ENCODE results near the gene CALN1.
"Not testable (repeated sequence)": the region's sequence is repeated elsewhere in the genome, so short reads cannot be mapped to it uniquely, and the experiment has no call there.

Gene CALN1

DNA sequence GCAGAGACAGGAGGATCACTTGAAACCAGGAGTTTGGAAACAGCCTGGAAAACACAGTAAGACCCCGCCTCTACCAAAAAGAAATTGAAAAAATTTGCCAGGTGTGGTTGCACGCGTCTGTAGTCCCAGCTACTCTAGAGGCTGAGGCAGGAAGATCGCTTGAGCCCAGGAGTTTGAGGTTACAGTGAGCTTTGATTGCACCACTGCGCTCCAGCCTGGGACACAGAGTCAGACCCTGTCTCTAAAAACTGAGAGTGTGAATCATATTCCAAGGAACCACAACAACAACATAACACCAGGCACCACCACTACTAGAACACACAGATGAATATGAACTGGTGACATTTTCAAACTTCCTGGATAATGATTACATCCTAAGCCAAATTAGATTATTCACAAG is 324.2 kb downstream of the CALN1 start:
- no peak for DNase-seq (ENCODE audit: low spot score)

DNA sequence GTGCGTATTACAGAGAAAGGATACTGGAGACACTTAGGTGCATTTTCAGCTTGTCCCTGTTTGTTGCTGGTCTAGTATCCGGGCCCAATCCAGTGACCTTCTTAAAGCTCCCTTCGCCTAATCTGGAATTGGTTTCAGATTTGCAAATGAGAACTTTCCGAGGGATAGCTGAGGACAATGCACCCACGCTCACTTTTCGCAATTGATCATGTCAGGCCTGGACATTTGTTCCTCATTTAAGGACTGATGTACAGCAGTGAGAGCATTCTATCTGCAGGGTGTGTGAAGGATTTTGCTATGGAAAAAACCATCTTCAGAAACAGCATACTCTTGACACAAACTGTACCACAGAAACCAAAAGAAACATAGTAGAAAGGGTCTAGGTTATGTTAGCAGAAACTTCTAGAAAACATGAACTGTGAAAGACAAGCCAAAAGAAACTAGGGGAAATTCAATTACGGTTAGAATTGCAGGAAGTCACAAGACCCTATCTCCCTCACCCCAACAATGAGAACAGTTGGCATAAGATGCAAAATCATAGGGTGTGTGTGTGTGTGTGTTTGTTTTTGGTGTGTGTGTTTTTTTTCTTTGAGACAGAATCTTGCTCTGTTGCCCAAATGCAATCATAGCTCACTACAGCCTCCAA is 331.1 kb downstream of the CALN1 start:
- DNase-seq (ENCODE audit: low spot score): no peak

DNA sequence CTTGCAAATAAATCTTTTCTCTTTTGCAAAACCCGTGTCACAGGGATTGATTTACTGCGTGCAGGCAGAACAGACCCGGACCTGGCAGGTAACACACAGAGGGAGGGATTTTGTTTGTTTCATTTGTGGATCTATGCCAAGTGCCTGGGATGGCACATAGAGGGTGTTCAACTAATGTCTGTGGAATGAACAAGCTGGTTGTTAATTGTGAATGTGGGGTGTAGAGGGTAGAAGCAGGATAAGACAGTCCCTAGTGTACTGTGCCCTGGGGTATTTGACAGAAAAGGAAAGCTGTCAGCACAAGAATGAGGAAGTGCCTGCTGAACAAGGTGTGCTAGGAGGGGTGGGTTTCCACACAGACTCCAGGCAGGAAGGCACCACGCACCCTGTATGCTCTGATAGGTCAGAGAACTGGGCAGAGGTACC is 331.8 kb downstream of the CALN1 start:
- DNase-seq (ENCODE audit: low spot score): no peak

DNA sequence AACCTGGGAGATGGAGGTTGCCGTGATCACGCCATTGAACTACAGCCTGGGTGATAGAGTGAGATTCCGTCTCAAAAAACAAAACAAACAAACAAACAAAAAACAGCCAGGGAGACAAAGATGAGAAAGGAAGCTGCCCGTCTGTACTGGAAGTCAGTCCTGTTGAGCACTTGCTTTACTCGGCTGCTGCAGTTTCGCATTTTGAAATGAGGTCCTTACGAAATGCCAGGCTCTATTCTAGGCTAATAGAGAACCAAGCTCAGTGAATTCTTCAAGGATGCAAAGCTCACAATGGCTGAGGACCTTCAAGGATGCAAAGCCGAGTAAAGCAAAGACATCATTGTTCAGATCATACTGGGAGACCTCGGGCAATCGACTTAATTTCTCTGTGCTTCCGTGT is 333.3 kb downstream of the CALN1 start:
- no peak for DNase-seq (ENCODE audit: low spot score)

DNA sequence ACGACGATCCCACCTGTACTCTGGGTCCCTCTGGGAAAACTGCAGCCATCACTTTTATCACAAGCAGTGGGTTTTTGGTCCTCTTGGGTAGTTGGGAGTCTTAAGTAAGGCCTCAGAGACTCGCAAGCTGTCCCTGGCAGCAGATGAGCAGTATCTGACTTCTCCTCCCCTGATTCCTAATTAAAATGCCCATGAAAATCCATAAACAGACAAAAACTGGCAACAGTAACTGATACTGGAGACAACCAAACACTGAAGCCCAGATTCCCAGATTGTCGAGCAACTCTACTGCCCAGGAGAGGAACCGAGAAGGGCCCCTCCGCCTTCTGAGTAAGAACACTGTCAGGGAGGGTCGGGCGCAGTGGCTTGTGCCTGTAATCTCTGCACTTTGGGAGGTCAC is 333.8 kb downstream of the CALN1 start:
- DNase-seq (ENCODE audit: low spot score): no peak

DNA sequence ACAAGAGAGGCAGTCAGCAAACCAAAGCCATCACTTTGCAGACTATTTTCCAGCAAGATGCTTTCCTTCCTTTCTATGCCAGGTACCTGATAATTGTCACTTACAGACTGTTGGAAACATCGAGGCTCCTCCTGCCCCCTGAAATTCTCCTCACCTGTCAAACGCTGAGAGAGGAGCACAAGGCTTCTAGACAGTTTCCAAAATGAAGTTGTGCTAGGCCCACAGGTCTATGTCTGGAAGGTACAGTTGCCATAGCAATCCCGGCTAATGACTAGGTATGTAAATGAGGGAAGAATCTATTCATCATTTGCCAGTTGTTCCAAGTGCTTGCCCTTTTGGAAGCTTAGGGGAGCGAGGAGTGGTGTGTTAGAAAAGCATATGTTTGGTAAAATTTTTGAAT is 334.4 kb downstream of the CALN1 start:
- no peak for DNase-seq (ENCODE audit: low spot score)

DNA sequence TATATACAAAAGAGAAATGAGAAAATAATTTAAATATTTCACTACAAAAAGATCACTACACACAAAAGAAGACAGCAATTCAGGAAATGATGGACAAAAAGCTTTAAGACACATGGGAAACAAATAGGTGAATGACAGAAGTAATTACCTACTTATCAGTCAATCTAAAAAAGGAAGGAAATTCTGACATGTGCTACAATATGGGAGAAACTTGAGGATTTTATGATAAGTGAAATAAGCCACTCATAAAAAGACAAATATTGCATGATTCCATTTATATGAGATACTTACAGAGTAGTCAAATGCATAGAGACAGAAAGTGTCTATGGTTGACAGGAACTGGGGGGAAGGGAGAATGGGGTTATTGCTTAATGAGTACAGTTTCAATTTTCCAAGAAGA is 339.2 kb downstream of the CALN1 start:
- DNase-seq (ENCODE audit: low spot score): no peak

DNA sequence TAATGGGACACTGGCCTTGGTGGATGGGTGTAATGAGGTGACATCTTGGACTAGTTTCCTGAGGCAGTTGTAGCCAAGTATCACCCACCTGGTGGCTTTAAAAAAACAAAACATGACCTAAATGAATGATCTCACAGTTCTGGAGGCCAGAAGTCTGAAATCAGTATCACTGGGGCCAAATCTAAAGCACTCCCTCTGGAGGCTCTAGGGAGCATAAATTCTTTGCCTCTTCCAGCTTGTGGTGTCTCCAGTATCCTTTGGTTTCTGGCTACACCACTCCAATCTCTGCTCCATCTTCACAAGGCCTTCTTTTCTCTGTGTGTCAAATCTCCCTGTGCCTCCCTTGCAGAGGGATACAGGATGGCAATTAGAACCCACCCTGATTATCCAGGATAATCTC is 342.9 kb downstream of the CALN1 start:
- no peak for DNase-seq (ENCODE audit: low spot score)

DNA sequence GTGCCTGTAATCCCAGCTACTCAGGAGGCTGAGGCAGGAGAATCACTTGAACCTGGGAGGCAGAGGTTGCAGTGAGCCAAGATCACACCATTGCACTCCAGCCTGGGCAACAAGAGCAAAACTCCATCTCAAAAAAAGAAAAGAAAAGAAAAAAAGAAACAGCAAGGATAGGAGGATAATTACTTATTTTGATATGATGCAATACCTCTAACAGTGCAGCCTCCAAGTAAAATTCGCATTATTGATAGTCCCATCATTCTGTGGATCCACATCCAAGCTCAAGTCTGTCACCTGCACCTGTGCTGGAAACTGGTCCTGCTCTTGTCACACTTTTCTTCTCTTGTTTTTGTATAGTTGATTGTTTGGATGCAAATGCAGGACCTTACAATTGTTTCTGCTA is 346.4 kb downstream of the CALN1 start:
- DNase-seq (ENCODE audit: low spot score): not testable (repeated sequence)

DNA sequence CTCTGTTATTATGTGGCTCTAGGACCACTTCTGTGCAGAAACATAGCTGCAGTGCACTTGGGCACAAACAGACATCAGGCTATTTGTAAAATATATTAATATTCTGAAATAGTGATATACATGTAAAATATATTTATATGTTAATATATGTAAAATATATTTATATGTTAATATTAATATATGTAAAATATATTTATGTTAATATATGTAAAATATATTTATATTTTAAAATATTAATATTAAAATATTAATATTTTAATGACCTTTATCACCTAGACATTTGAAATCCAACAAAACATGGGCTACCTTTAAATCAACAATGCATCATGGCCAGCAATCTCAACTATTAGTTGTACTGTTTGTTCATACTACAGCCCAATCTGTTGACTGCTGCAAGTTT is 347.2 kb downstream of the CALN1 start:
- DNase-seq (ENCODE audit: low spot score): no peak

DNA sequence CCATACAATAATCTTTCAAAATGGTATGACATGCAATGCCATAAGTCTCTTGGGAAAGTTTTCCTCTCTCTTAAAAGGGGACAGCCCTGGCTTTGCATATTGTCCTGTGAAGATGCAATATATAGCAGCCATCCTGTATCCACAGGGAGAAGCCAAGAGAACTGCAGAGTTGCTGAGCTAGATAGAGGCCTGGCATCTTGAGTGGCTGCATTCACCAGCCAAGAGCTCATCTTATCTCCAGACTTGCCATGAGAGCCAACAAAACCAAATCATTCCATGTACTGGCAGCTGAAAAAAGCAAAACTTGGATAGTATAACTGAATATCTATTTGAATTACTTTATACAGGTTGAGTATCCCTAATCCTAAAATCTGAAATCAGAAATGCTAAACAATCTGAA is 348.8 kb downstream of the CALN1 start:
- no peak for DNase-seq (ENCODE audit: low spot score)

DNA sequence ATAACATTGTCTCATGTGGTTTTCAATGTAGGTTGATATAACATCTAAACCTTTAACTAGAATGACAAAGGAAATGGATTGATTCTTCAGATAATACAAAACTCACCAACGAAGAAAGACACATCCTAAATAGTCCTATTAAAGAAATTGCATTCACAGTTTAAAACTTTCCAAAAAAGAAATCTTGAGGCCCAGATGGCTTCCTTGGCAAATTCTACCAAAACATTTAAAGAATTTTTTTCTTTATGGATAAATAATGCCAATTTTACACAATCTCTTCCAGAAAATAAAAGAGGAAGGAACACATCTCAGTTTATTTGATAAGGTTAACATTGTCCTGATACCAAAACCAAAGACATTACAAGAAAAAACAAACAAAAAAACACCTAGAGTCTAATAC is 349.5 kb downstream of the CALN1 start:
- DNase-seq (ENCODE audit: low spot score): no peak

DNA sequence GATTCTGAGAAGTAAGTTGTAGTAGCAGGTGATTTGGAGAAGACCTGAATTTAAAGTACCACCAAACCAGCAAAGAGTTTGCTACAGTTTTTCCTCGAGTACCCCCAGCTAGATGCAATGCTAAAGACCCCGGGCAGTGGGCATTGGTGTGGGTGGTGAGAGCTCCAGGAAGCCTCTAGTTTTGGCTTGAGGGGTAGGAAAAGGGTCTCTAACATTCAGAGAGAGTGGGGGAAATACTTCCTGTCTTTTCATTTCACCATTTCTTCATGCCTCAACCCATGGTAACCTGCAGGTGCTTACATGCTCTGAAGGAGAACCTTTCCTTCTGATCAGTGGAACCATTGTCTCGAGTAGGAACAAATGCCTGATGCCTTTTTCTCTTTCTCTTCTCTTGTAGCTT is 352.2 kb downstream of the CALN1 start:
- DNase-seq (ENCODE audit: low spot score): no peak

DNA sequence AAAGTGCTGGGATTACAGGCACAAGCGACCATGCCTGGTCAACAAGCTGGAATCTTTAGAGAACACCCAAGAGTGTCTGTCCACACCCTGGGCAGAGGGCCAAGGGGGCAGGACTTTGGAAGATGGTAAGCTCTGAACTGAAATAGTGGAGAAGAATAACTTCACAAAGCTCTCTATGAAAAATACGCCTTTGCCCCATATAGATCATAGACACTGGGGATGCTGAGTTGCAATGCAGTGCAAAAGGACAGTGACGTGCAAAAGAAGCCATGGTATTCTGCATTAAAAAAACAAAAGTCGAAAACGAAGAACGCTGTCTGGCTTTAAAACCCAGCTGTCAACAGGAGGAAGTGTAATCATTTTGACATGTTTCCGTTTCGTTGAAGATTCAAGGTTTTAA is 353.6 kb downstream of the CALN1 start:
- no peak for DNase-seq (ENCODE audit: low spot score)

DNA sequence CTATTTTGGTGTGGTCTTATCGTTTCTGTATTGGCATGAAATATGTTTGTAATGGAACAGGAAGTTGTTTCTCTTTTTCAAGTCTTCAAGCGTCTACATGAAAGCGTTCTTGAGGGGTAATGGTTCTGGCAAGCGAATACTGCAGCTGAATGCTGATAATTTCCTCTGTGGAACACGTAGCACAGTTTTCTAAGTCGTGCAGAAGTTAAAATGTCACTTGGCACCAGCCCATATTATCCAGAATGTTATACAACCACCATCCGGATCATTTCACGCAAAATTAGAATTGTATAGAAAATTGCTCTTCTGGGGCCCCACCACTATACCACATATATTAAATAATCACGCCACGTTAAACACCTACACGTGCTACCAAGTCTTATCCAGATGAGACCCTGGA is 354.3 kb downstream of the CALN1 start:
- DNase-seq (ENCODE audit: low spot score): no peak

DNA sequence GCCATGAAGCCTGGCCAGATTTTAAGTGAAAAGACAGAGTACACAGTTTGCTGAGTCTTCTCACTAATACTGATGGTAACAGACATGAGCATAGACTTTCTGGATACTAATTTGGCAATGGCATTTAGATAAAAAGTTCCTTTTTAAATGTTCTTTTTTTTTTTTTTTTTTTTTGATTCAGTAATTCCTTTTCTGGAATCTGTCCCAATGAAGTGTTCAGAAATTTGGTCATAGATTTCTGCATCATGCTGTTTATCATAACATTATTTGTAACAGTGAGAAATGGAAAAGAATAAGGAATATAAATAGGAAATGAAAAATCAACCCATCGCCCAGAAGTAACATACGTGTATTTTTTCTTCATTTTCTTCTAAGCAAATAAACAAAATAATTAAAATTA is 354.9 kb downstream of the CALN1 start:
- no peak for DNase-seq (ENCODE audit: low spot score)

DNA sequence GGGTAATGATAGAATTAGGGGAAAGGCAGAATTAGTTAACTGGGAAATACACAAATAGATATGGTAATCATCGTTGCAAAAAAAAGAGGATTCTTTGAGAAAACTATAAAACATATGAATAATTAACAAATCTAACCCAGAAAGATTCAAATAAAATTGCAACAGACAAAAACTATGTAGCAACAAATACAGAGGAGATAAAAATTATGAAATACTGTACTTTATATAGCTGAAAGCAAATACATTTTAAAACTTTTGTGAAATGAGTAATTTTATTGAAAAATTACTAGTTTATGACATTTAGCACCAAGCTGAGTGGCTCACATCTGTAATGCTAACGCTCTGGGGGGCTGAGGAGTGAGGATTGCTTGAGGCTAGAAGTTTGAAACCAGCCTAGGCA is 356.7 kb downstream of the CALN1 start:
- no peak for DNase-seq (ENCODE audit: low spot score)

DNA sequence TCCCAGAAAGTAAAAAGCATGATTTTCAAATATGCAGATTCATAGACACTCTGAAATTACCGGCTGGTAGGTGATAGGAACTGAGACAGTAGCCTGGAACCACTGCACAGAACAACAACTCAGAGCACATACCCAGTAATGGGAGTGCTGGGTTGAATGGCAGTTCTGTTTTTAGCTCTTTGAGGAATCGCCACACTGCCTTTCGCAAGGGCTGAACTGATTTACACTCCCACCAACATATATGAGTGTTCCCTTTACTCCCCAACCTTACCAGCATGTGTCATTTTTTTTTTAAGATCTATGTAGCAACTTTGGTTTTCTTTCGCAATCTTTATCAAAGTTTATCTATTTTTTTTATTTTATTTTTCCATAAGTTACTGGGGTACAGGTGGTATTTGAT is 358.8 kb downstream of the CALN1 start:
- DNase-seq (ENCODE audit: low spot score): no peak

DNA sequence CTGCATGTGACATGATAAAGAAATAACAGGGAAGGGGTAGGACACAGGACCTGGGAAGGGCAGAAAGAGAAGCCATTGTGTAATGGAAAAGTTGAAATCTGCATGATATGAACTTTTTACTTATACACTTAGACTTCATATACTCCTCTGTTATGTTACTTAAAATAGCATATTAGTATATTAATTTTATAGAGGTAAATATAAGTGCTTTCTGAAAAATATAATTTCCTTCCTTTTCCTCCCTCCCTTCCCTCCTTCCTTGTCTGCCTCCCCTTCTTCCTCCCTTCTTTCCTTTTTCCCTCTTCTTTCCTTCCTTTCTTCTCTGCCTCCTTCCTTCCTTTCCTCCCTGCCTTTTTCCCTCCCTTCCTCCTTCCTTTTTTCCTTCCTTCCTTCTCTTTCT is 363.7 kb downstream of the CALN1 start:
- no peak for DNase-seq (ENCODE audit: low spot score)

DNA sequence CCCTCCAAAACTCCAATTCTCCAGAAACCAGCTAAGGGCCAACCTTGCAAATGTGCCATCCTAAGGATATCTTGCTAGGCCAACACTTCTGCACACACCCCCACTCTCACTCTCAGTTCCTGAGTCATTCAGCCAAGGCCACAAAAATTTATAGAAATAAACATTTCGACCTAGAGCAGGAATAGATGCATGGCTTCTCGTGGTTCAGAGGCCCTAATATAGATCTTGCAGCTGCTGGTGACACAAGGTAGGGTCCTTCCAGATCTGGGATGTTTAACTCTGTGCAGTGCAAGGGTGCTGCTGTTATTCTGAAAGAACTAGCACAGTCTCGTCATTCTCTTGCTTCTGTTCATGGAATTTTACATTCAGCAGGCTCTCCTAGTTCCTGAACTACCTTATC is 369.3 kb downstream of the CALN1 start:
- DNase-seq (ENCODE audit: low spot score): no peak

DNA sequence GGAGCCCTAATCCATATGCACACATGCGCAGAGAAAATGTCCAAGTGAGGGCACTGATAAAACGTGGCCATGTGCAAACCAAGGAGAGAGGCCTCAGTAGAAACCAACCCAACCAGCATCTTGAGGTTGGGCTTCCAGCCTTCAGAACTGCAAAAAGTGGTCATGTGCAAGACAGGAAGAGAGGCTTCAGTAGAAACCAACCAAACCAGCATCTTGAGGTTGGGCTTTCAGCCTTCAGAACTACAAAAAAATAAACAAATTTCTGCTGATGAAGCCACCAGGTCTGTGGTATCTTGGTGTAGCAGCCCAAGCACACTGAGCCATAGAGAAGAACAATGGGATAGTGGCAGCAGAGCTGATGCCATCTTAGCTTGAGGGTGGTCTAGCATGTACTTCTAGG is 371.5 kb downstream of the CALN1 start:
- no peak for DNase-seq (ENCODE audit: low spot score)

DNA sequence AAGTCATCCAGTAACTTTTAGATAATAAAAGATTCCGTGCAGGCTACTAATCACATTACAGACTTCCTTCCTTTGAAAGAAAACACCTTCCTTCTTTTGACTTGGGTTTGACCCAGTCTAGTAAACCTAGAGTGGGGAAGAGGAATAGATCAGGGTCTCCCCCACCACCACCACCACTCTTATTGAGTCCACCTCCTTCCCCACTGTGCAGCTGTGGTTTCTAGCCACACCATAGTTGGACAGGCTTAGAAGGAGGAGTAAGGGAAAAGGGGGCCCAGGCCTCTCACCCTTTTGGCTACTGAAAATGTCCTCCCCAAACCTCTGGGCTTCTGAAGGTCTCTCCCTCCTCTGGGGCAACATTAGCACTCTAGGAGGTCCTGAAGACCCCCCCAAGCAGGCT is 372.7 kb downstream of the CALN1 start:
- no peak for DNase-seq (ENCODE audit: low spot score)

DNA sequence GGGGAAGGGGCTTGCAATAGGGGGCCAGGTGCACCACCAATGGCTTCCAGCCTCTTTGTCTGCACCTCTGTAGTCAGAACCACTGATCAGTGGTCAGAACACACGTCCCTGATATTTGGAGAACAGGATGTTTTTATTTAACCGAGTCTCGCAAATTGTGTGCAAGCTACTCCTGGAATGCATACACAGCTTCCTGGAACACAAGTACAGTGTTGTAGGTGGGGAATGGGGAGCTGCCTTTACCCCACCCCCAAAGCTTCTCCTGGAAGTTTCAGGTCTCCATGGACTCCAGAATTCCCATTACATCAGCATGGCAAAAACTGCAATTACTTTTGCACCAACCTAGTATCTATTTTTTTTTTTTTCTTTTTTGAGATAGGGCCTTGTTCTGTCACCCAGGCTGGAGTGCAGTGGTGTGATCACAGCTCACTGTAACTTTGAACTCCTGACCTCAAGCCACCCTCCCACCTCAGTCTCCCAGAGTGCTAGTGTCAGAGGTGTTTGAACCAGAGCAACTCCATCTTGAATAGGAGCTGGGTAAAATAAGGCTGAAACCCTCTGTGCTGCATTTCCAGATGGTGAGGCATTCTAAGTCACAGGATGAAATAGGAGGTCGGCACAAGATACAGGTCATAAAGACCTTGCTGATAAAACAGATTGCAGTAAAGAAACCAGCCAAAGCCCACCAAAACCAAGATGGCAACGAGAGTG is 374.0 kb downstream of the CALN1 start:
- no peak for DNase-seq (ENCODE audit: low spot score)

DNA sequence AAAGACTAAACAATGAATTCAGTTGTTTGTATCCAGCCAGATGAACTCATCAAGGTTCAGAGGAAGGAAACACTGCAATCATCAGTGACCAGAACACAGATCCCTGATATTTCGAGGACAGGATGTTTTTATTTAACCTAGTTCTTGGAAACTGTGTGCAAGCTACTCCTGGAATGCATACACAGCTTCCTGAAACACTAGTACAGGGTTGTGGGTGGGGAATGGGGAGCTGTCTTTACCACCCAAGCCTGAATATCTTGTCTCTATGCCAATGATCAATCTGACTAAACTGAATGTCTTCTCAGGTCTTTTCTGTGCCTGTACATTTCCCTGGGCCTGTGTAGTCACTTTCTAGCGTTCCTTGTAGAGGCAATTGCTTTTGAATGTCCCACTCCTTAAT is 374.6 kb downstream of the CALN1 start:
- DNase-seq (ENCODE audit: low spot score): no peak

All from germinal center (tissue), 1 donor.